GM21529 (cell line): Measurements from ENCODE around the gene DEUP1.
"Not testable (repeated sequence)": the region's sequence is repeated elsewhere in the genome, so short reads cannot be mapped to it uniquely, and the experiment has no call there.

Source experiments
- ATAC-seq: cut with Tn5 transposase; IDR thresholded peaks from one replicate; pipeline ENCODE4 v1.9.1; 2021; ENCODE audit not compliant: unreplicated experiment

The DEUP1 gene

GRCh38 chr11:93359396-93359795 lies 28.9 kb downstream of the DEUP1 start:
- ATAC-seq = no peak

- no peak for ATAC-seq
Observed at GRCh38 chr11:93361435-93361834, 30.9 kb downstream of the DEUP1 start.

DNA sequence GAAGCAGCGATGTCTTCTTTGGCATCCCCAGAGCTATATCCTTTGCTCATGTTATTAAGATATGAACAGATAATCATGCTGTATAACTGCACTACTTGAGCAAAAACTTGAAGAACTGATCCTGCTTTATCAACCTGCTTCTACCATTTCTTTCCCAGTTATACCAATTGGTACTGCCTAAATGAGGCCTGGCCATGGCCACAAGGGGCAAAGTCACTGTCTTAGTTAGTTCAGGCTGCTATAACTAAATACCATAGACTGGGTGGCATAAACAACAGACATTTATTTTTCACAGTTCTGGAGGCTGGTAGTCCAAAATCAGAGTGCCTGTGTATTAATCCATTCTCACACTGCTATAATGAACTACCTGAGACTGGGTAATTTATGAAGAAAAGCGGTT lies 37.5 kb downstream of the DEUP1 start:
- ATAC-seq = no peak

- no peak for ATAC-seq
Observed at GRCh38 chr11:93370260-93370659, 39.7 kb downstream of the DEUP1 start.

GRCh38 chr11:93389737-93390136 lies 59.2 kb downstream of the DEUP1 start:
- ATAC-seq = no peak

DNA sequence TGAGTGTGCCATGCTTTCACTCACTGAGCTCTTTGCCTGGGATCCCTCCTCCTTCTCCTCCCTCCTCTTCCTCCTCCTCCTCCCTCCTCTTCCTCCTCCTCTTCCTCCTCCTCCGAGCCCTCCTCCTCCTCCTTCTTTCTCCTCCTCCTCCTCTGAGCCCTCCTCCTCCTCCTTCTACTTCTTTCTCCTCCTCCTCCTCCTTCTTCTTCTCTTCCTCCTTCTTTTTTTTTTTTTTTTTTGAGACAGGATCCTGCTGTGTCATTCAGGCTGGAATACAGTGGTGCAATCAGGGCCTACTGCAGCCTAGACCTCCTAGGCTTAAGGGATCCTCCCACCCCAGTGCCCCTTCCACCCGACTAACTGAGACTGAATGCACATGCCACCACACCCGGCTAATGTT lies 62.3 kb downstream of the DEUP1 start:
- ATAC-seq = no peak

- ATAC-seq = no peak
Observed at GRCh38 chr11:93393386-93393785, 62.8 kb downstream of the DEUP1 start.

DNA sequence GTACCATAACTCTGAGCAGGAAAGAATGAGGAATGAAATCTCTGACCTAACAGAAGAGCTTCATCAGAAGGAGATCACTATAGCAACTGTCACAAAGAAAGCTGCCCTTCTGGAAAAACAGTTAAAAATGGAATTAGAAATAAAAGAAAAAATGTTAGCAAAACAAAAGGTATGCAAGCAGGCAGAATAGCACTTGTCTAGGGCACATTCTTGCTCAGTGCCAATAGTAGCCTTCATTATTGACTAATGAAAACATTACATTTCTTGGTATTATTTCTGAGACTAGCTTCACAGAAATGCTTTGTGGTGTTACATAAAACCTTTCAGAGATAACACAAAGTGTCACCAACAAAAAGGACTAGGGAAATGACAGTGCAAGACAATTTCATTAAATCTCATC lies 63.9 kb downstream of the DEUP1 start:
- no peak for ATAC-seq

- no peak for ATAC-seq
Observed at GRCh38 chr11:93396316-93396715, 65.8 kb downstream of the DEUP1 start.

GRCh38 chr11:93403930-93404329 lies 73.4 kb downstream of the DEUP1 start:
- no peak for ATAC-seq

DNA sequence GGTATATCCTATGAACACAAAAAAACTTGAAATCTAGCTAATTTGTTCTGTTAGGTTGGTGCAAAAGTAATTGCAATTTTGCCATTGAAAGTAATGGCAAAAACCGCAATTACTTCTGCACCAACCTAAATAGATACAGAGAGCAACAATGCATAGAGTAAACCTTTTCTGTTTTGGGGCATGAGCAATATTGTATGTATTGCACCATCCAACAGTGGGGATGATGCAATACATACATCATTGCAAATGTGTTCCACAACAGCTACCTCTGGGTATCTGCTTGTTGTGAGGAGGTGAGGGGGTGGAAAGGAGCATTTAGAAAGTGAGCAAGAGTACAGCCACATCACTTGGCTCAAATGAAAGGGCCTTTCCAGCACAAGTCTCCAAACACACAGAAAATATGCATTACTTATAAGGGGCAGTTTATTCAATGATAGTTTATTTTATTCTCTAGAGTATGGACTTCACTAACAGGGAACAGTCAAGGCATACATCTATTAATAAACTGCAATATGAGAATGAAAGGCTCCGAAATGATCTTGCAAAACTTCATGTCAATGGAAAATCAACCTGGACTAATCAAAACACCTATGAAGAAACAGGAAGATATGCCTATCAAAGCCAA lies 77.3 kb downstream of the DEUP1 start:
- ATAC-seq = no peak

GRCh38 chr11:93410441-93410840 lies 79.9 kb downstream of the DEUP1 start:
- no peak for ATAC-seq

GRCh38 chr11:93411705-93412104 lies 81.2 kb downstream of the DEUP1 start:
- no peak for ATAC-seq

DNA sequence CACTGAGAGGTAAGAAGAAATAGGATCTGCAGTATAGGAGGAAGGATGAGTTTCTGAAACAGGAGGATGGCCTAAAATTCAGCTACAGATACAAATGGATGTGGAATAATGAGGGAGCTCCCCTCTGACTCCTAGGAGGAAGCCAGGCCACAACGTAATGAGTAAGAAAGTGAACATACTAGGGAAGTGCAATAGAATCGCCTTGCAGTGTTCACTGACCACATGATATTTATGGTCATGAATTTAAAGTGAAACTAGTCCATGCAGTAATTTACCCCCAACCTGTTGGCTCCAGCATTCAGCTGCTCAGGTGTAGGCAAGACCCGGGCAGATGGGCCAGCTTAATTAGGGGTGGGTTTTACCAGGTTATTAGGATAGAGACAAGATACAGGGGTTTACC lies 101.7 kb downstream of the DEUP1 start:
- ATAC-seq = no peak

DNA sequence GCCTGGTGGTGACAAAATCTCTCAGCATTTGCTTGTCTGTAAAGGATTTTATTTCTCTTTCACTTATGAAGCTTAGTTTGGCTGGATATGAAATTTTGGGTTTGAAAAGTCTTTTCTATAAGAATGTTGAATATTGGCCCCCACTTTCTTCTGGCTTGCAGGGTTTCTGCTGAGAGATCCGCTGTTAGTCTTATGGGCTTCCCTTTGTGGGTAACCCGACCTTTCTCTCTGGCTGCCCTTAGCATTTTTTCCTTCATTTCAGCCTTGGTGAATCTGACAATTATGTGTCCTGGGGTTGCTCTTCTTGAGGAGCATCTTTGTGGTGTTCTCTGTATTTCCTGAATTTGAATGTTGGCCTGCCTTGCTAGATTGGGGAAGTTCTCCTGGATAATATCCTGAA lies 112.7 kb downstream of the DEUP1 start:
- not testable (repeated sequence) for ATAC-seq

- ATAC-seq = no peak
Observed at GRCh38 chr11:93444617-93445073, 114.1 kb downstream of the DEUP1 start.

DNA sequence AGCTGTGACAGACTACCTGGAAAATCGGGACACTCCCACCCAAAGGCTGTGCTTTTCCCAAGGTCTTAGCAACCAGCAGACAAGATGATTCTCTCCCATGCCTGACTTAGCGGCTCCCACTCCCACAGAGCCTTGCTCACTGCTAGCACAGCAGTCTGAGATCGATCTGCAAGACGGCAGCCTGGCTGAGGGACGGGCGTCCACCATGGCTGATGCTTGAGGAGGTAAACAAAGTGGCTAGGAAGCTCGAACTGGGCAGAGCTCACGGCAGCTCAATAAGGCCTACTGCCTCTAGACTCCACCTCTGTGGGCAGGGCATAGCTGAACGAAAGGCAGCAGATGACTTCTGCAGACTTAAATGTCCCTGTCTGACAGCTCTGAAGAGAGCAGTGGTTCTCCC lies 127.7 kb downstream of the DEUP1 start:
- no peak for ATAC-seq

DNA sequence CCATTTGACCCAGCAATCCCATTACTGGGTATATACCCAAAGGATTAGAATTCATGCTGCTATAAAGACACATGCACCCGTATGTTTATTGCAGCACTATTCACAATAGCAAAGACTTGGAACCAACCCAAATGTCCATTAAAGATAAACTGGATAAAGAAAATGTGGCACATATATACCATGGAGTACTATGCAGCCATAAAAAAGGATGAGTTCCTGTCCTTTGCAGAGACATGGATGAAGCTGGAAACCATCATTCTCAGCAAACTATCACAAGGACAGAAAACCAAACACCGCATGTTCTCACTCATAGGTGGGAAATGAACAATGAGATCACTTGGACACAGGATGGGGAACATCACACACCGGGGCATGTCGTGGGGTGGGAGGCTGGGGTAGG lies 133.1 kb downstream of the DEUP1 start:
- not testable (repeated sequence) for ATAC-seq

DNA sequence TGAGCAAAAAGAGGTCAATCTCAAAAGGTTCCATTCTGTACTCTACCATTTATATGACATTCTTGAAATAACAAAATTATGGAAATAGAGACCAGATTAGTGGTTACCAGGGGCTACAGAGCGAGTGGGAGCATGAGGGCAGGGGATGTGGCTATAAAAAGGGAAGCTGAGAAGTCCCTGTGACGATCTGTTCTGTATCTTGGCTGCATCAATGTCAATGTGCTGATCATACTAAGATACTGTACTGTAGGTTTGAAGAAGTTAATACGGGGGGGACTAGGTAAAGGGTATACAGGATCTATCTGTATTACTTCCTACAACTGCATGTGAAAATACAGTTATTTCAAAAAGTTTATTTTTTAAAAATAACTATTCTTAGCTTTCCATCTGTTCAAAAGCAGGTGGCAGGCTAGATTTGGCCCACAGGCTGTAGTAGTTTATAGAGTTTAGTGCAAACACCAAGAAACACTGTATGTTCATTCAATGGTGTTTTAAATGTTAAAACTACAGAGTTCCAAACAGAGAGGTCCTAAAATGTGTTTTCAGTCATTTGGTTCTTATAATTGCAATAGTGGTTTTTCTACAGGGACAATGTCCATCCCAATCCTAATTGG lies 134.5 kb downstream of the DEUP1 start:
- ATAC-seq = no peak

- no peak for ATAC-seq
Observed at GRCh38 chr11:93467054-93467453, 136.5 kb downstream of the DEUP1 start.

DNA sequence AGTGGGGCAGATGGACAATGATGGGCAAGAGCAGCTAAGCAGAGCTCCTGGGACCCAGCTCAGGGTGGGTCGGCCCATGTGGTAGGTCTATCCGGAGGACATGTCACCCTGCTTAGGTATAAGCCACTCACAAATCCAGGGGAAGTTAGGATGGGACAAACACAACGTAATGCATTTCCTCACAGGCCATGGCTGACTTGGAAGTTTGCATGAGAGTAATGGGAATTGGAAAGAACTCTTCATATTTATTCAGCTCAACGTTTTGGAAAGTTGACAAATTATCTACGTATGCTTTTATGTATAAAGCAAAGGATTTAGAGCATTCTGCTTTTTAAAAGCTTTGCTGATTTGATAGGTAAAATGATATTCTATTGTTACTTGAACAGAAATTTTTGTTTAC lies 137.7 kb downstream of the DEUP1 start:
- ATAC-seq = no peak

DNA sequence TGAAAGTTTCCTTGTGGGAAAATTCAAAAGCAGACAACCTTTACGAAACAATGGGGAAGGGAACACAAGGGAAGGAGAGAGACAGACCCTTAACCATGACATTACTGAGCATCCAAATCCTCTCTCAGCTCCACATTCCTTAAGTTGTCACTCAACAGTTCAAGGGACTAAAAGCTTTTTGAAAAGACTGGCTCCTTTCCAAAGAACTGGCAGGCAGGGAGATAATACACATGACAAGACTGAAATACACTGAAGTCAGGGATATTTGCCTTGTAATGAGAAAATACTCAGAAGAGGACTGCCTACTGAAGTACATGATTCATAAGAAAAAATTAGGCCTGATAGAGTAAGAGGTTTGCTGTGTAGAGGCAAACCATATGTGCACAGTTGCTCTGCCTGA lies 143.6 kb downstream of the DEUP1 start:
- ATAC-seq = no peak

GRCh38 chr11:93476796-93477195 lies 146.3 kb downstream of the DEUP1 start:
- ATAC-seq = no peak
